ENCODE results near the gene ARL6IP4.

ARL6IP4 gene

DNA sequence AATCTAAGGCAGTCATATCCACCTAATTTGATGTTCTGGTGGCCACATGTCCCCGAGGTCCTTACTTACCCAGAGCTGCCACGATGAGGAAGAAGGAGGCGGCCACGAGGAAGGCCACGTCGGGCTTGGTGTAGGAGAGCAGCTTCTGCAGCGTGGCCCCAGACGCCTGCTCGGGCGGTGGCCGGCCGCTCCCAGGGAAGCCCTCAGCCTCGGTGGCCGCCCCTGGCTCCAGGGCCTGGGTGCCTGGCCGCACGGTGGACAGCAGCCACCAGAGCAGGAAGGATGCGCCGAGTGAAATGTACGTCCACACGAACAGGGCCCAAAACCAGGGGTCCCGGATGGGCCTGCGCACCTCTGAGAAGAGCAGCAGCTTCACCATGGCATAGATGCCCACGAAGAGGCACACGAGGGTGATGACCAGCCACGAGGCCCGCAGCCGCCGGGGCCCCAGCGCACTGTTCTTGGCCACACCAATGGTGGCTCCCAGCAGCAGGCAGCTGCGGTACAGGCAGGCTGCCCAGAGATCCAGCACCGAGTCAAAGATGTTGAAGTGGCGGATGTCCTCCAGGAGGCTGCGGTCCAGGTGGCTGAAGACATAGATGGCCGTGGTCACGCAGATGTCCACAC is 20.8 kb upstream of the ARL6IP4 start:
- DNase-seq = no peak

DNA sequence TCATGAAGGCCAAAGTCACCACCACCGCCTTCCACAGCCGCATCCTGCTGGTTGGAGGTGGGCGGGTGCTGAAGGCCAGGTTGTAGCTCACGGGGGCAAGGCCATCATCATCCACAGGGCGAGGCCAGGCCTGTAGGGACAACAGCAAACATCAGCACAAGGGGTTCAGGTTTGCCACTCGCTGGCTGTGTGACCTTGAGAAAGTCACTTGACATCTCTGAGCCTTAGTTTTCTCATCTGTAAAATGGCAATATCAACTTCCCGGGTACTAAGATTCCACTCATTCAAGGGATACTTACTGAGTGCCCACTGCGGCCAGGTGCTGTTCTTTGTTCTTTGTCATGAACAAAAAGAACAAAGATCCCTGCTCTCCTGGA is 20.3 kb upstream of the ARL6IP4 start:
- DNase-seq = no peak

DNA sequence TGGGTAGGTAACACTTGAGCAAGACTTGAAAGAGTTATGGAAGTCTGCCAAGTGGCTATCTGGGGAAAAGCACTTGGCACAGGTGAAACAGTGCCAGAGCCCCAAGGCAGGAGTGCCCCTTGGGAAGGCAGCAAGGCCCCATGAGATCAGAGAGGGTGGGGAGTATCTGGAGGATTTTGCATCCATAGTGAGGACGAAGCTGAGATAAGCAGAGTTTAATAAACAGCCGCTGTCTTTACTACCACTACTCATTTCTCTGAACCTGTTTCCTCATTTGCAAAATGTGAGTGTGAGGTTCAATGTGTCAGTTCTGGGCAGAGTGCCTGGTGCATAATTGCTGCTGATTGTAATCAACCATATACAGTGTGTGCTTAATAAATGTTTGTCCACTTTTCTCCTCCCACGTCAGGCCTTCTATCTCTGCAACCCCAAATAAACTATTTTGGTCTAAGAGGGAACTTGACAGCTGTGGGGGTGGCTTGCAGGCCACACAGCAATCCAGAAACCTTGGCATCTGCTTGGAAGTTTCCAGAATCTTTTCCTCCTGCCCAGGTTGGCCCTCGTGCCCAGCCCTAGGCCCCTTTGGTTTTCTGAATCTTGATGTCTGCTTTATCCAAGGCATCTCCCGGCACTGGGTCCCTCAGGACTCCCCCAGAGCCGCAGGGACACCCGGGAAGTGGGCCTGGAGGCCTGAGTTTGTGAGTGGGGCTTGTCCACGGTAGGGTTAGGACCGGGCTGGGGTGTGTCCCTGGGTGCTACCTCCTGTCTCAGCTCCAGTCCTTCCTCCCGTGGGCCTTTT is 18.8 kb upstream of the ARL6IP4 start:
- DNase-seq = peak; percentile 23

DNA sequence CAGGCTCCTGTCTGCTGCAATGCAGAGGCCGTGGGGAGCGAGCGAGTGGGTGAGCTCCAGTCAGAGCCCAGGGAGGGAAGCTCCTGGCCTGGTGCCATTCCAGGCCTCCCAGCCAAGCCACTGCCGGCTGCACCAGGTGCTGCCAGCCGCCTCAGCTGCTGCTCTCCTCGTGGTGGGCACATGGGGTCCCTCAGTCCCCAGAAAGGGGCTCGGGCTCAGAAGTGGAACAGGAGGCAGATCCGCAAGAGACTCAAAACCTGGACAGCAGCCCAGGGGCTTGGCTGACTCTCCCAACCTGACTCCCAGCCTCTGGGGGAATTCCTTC is 16.6 kb upstream of the ARL6IP4 start:
- peak; percentile 68 for DNase-seq

DNA sequence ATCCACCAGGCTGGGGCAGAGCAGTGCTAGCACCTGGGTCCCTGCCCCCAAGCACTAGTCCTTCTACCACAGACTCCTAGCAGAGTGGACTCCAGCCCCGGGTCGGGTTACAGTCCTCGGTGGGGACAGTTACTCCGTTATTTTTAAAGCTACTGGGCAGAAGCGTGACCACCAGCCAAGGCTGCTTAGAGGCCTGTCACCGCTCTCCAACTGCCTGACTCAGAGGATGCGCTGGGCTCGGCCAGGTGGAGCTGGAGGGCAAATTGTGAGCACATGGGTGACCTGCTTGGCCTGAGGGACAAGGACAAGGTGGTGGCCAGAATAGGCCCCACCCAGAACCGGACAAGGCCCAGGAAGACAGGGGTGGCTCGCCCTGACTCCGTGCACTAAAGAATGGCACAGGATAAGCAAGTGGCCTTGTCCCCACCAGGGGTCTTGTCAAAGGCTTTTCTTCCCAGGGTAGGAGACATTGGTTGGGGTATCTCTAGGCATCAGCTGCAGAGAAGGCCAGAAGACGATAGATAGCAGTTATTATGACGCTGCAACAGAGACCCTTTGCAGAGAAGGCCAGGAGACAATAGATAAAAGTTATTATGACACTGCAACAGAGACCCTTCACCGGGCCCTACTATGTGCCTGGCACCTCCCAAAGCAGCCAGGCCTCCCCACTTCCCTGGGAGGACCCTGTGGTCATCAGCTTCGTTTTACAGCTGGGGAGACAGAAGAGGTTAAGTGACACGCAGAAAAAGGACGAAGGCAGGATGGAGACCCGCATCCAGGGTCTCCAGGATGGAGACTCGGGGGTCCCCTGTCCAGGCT is 15.8 kb upstream of the ARL6IP4 start:
- DNase-seq = no peak

DNA sequence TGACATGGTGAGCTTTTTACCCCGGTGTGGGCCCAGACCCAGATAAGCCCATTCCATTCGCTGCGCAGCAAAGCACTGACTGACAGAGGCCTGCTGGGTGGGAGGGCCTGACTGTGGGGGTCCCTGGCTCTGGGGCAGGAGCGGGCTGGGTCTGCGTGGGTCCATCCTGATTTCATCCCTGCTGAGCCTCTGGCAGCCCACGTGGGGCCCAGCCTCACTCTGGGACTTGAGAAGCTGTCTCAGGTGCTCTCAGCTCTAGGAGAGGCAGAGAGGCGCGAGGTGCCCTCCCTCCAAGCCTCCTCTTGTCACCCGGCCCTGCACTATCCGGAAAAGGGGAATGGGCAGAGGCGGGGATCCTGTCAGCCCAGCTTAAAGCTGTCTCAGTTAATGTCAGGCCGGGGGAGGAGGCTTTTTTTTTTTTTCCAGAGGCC is 15.1 kb upstream of the ARL6IP4 start:
- no peak for DNase-seq

DNA sequence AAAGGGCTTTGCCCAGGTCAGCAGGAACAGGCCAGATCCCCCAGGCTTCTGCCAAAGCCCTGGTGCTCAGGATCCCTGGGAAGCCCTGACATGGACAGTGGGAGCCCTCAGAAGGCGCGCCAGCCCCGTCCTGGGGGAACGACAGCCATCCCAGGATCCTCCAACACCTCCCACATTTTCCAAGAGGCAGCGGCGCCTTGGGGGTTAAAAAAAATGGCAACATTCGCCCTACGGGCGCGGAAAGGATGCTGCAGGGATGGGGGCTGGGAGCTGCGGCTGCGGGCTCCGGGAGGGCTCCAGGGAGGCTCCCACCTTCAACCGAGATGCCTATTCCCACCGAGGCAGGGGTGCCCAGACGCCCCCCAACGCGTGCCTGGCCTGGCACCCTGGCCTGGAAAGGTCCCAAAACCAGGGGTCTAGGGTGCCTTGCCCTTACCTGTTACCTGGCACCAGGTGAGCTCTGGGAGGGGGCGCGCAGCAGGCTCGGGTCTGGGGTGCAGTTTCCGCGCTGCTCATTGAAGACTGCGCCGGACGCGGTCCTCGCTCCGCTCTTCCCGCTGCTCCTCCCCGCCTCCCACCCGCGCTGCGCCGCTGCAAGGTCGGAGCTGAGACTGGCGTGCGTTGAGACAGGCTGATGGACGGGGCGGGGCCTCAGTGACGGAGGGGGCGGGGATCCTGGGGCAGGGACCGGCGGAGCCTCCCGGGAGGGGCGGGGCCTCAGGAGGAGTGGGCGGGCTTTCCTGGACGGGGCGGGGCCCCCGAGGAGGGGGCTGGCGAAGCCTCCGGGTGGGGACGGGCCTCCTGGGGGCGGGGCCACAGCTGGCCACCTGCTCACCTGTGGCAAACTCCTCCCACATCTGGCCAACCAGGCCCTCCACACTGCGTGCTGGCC is 14.4 kb upstream of the ARL6IP4 start, which contains the start of gene ABCB9:
ABCB9 (minus strand) TSS at position 613 of the 892 bp plus-strand sequence. CDS start 6,228 bp downstream, outside the sequence.
- peak; percentile 71 for DNase-seq

DNA sequence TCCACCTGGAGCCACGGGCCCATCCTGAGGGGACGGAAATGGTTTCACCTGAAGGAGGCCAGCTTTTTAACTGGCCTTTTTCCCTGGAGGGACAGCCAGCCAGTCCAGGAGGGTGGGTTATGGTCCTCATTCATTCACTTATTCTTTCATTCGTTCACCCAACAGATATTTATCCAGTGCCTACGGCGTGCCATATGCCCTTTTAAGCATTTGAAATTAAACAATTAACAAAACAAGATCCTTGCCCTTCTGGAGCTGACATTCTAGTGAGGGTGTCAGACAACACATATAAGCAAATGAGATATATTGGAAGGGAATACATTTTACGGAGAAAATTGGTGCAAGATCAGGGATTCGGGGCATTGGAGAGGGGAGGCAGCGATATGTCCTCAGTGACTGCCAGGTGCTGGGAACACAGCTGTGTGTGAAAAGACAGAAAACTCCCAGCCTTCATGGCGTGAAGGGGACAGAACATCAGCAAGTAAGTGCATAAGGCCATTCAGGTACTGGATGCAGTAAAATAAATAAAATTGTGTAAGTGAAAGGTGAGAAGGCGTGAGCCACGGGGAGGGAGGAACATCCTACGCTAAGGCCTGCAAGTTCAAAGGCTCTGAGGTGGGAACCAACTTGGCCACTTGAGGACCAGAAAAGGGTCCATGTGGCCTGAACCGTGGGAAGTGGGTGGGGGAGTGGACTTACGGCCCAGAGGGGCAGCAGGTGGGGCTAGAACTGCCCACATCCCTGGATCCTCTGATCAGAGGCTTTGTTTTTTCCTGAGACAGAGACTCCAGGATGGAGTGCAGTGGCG is 13.5 kb upstream of the ARL6IP4 start:
- DNase-seq = no peak

DNA sequence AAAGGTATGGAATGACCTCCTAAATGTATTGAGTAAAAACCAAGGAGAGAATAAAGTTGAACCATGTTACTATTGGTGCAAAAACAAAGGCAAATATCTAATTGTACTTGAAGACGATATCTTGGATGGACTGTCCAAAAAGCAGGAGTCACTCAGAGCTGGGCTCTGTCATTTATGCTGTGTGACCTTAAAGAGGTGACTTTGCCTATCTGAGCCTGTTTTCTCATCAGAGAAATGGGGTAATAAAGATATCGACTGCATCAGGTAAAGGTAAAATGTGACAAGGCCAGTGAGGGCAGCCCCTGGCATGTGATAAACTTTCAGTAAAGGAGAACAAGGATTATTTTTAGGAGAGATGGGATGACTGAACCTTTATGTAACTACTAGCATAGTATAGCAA is 12.4 kb upstream of the ARL6IP4 start:
- no peak for DNase-seq

DNA sequence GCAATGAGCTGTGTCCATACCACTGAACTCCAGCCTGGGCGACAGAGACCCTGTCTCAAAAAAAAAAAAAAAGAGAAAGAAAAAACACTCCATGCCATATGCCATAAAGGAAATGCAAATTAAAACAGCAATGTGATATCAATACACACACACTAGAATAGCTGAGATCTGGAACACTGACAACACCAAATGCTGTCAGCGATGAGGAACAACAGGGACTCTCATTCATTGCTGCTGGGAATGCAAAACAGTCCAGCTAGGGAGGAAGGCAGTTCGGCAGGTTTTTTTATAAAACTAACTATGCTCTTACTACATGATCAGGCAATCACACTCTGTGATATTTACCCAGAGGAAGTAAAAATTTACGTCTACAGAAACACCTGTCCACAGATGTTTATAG is 10.8 kb upstream of the ARL6IP4 start:
- DNase-seq = no peak

DNA sequence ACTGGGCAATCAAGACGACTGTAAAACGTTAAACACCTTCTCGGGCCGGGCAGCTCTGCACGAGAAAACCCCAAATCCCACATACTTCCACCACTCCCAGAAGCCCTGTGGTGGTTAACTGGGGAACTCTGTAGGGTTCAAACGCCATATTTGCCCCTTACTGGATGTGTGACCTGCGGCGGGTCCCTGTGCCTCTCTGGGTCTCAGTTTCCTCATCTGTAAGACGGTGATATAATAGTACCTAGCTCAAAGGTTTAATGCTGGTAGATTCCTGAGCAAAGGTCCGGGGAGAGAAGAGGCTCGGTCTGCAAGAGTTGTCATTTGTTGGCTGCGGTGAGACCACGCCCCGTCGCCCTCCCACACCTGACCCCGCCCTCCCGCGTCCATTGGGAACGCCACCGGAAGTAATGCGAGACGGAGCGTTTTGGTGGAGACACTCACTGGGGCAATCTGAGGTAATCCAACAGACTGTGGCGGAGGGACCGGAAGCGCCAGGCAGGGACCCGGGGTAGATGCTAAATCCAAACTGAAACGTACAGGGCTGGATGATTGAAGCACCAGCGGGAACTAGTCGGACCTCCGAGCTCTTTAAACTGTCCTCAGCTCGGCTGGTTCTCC is 6.1 kb upstream of the ARL6IP4 start:
- peak; percentile 95 for DNase-seq

DNA sequence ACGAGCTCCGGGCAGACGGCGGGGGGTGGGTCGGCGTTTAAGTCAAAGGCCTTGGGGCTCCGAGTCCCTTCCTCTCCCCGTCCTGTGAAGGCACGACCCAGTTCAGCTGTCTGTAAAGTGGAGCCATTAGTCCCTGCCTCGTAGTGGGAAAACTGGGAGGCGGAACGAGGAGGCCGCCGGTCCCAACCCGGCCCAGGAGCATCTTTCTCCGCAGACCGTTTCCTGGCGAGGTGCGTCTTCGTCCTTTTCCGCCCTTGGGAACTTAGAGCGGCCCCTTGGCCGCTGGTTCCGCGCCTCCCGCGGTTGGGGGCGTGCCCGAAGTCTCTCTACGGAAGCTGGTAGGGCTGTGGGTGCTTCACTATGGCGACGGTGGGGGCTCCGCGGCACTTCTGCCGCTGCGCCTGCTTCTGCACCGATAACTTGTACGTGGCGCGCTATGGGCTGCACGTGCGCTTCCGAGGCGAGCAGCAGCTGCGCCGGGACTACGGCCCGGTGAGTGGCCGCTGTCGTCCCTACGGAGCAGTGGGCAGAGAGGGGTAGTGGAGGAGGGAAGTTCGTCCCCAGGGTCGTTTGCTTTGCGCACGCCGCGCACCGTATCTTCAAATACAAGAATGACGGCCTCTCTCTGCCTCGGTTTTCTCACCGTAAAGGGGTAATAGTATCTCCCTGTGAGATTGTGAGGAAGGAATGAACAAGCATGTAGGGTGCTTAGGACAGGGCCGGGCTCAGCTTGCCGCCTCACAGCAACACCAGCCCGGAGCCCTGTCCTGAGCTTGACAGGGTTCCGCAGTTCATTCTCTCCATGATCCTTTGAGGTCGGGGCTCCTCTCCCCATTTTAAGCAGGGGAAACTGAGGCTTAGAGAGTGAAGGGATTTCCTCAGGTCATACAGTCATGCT is 5.3 kb upstream of the ARL6IP4 start, which contains the start of gene OGFOD2:
OGFOD2 (plus strand) TSS at position 353 of the 898 bp plus-strand sequence; CDS start at position 361, 8 bp downstream.
- DNase-seq = peak; percentile 84

DNA sequence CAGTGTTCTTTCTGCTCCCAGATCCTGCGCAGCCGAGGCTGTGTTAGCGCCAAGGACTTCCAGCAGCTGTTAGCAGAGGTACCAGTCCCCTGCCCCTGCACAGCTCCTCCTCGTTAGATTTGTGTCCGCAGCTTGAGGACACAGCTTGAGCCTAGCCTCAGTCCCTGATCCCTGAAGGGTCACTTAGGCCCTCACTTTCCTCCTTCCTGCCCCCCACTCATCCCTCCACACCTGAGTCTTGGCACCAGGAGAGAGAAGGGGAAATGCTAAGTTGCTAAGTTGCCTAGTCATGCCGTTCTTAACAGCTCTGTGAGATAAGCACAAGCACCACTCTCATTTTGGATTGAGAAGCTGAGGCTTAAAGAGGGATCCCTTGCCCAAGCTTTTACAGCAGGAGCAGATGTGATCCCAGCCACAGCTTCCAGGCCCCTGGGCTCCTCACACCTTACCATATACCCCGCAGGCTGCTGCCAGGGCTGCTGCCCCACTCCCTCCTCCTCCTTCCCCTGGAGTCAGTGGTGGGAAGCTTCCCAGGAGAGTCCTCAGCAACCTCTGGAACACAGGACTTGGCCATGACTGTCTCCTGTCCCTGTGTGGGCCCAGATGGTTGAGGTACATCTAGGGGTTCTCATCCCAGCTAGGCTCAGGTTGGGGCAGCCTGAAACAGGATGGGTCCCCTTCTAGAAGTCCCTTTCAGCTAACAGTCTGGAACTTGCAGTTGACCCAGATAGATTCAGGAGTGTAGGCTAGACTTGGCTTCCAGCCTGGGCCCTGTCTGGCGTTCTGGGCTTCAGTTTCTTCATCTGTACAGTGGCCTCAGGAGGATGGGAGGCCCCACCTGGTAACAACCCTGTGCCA is 4.5 kb upstream of the ARL6IP4 start:
- DNase-seq = no peak

DNA sequence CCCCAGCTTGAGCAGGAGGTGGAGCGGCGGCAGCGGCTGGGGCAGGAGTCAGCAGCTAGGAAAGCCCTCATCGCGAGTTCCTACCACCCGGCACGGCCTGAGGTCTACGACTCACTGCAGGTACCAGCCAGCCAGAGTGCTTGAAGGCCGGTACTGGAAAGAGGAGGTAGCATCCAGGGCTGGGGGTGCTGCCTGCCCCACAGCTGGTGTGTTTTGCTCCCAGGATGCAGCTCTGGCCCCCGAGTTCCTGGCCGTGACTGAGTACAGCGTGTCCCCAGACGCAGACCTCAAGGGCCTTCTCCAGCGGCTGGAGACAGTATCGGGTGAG is 3.9 kb upstream of the ARL6IP4 start:
- no peak for DNase-seq

DNA sequence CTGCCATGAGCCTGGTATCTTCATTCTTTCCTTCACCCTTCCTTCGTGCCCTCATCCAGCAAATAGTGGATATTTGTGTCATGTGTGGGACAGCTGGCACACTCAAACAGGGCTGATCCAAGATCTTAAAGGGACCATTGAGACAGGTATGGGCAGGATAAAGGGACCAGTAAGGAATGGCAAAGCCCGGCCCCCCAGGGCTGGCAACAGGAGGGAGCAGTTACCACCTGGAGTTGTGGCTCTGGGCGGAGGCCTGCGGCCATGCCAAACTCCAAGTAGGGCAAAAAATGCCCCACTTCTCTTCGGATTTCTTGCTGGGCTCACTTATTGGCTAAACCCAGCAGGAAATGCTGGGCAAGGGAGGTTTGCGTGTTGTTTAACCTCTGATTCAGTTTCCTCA is 3.3 kb upstream of the ARL6IP4 start:
- DNase-seq = no peak

DNA sequence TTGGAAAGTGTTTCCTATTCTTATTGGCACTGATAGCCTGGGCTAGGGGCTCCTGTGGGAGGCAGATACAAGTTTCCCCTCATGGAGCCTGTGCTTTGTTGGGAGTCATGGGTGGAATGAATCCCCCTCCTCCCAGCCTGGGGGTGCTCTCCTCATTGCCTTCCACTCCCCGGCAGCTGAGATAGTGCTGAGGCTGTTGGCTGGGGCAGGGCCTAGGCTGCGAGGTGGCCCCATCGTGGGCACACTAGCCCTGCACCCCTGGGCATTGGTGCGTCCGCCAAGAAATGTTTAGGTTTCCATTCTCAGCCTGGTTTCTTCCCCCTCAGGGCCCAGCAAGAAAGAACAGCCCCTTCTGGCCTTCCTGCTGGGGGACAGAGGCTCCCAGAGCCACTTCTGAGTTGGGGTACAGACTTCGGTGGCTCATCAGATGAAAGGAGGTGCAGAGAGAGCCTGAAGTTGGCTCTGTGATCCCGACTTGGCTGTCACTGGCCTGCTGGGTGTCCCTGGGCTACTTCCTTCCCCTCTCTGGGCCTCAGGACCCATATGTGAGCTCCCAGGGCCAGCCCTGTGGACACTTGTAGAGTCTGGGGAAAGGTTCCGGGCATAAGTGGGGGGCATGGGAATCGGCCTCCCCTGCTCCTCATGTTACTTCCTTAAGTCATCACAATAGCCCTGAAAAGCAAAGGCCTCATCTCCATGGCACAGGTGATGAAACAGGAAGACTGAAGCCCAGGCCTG is 2.7 kb upstream of the ARL6IP4 start:
- no peak for DNase-seq

DNA sequence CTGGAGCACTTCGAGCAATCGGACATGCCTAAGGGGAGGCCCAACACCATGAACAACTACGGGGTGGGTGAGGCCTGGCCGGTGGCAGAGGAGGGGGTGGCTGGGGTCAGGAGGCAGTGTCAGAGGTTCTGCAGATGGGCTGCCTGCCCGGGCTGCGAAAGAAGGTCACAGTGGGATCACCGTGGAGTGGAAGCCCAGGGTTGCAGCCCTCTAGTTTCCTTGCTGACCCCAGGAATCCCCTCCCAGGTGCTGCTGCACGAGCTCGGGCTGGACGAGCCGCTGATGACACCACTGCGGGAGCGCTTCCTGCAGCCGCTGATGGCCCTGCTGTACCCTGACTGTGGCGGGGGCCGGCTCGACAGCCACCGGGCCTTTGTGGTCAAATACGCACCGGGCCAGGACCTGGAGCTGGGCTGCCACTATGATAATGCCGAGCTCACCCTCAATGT is 1.9 kb upstream of the ARL6IP4 start:
- DNase-seq = no peak
